D721Med (cell line): ENCODE measurements around the gene SLC5A11.
"Not testable (repeated sequence)": the region's sequence is repeated elsewhere in the genome, so short reads cannot be mapped to it uniquely, and the experiment has no call there.

Experiments
- DNase-seq: peaks from one replicate; pipeline ENCODE4 v3.0.0; 2011; ENCODE audit warnings: low spot score; ENCODE audit not compliant: insufficient read length
- FAIRE-seq: peaks from 2 replicates; lab custom pipeline; 2011; peaks lifted over from hg19 to GRCh38; lab: Jason Lieb, UNC
- TF ChIP-seq, protein P1 (sequence below): IDR thresholded peaks from 2 replicates; pipeline ENCODE4 v1.5.1; 2012; ENCODE audit warnings: mild to moderate bottlenecking, control low read depth; ENCODE audit not compliant: insufficient read depth; ENCODE audit errors: missing control alignments

SLC5A11 gene

DNA sequence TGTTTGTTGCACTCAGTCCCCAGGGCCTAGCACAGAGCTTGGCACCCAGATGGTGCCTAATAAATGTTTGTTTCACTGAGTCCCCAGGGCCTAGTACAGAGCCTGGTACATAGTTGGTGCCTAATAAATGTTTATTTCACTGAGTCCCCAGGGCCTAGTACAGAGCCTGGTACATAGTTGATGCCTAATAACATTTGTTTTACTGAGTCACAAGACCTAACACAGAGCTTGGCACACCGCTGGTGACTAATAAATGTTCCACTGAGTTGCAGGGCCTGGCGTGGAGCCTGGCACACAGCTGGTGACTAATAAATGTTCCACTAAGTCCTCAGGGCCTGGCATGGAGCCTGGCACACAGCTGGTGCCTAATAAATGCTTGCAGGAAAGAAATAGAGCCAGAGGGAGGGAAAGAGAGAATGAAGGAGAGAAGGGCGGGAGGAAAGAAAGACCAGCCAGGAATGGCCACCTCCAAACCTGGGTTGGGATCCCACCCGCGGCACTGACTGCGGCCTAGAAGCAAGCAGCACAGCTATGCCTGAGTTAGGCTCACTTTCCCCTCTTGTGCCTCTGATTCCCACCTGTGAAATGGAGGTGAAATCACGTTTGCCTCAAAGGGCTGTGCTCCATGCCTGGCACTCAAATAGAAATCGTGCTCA lies 7.5 kb downstream of the SLC5A11 start:
- TF ChIP-seq, protein P1, sequence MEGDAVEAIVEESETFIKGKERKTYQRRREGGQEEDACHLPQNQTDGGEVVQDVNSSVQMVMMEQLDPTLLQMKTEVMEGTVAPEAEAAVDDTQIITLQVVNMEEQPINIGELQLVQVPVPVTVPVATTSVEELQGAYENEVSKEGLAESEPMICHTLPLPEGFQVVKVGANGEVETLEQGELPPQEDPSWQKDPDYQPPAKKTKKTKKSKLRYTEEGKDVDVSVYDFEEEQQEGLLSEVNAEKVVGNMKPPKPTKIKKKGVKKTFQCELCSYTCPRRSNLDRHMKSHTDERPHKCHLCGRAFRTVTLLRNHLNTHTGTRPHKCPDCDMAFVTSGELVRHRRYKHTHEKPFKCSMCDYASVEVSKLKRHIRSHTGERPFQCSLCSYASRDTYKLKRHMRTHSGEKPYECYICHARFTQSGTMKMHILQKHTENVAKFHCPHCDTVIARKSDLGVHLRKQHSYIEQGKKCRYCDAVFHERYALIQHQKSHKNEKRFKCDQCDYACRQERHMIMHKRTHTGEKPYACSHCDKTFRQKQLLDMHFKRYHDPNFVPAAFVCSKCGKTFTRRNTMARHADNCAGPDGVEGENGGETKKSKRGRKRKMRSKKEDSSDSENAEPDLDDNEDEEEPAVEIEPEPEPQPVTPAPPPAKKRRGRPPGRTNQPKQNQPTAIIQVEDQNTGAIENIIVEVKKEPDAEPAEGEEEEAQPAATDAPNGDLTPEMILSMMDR, result no peak
- FAIRE-seq, result no peak
- DNase-seq, result no peak

DNA sequence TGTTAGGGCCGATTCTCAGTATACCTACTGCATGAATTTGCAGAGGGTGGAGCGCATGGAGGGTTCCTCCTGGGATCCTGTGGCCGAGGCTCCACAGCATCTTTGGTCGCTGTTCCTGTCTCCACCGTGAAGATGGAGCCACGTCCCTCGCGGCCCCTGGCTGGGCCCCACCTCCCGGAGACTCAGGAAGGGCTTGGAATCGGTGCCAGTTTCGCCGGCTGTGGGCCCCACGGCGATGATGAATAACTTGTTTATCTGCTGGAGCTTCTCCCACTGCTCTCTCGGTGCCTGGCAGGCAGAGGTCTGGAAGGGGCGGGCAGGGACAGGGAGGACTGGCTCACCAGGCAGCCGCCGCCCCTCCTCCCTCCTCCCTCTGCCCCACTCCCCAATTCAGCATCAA lies 8.1 kb downstream of the SLC5A11 start:
- no peak for FAIRE-seq
- TF ChIP-seq, protein P1, result no peak
- no peak for DNase-seq

DNA sequence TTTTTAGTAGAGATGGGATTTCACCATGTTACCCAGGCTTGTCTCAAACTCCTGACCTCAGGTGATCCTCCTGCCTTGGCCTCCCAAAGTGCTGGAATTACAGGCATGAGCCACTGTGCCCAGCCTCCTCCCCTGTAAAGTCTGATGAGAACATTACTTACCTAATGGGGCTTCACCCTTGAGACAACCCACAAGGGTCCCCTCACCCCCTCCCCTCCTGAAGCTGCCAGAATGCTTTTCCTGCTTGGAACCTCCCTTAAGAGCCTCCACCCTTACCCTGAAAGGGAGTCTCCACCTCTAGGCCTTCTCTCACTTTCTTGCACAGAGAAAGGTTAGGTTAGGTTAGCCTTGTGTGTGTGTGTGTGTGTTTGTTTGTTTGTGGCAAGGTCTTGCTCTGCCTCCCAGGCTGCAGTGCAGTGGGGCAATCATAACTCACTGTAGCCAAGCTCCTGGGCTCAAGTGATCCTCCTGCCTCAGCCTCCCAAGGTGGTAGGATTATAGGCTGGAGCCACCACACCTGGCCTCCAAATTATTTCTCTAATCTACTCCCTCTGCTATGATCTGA lies 8.9 kb downstream of the SLC5A11 start:
- TF ChIP-seq, protein P1, result no peak
- no peak for DNase-seq
- no peak for FAIRE-seq

DNA sequence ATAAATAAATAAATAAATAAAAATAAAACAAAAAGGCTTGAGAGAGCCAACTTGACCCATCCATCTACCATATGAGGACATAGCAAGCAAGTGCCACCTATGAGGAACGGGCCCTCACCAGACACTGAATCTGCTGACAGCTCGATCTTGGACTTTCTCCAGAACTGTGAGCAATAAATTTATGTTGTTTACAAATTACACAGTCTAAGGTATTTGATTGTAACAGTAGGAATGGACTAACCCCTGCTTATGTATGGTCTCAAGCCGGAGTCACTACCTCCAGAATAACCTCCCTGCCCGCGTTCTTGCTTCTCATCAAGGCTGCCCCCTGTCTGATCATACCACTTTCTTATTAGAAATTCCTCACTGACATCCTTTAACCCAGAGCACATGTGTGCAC lies 9.9 kb downstream of the SLC5A11 start:
- no peak for DNase-seq
- TF ChIP-seq, protein P1, result no peak
- no peak for FAIRE-seq

DNA sequence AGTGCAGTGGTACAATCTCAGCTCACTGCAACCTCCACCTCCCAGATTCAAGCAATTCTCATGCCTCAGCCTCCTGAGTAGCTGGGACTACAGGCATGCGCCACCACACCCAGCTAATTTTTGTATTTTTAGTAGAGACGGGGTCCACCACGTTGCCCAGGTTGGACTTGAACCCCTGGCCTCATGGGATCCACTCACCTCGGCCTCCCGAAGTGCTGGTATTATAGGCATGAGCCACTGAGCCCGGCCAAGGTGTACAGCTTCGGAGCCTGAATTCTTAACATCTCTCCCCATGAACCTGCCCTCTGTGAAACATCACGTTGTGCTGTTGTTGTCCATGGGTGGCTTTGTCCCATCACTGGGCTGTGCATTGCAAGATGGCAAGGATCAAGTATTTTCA lies 11.1 kb downstream of the SLC5A11 start:
- FAIRE-seq, result not testable (repeated sequence)

DNA sequence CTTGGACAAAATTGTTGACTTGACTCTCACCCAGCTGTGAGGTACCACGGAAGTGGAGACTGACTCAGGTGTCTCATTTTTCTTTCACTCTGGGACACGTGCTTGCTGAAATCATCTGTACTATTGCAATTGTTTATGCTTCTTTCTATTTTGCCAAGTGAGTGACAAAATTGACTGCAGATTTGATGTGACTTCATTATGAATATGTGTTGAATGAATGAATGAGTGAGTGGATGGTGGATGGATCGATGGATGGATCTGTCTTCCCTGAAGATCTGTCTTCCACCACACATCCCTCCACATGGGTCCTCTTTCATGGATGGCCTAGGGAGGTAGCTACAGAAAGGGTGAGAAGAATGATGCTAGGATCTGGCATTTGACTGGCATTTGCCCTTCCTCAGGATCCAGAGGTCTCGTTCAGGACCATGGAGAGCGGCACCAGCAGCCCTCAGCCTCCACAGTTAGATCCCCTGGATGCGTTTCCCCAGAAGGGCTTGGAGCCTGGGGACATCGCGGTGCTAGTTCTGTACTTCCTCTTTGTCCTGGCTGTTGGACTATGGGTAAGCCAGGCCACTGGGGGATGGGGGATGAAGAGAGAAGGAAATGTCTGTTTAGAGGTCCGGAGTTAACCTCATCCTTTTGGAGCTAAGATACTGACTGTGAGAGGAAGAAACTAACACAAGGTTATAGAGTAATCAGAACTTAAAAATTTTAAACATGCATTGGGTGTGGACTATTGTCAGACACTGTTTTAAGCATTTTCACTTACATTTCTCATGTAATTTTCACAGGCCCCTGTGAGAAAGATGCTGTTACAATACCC lies 12.7 kb downstream of the SLC5A11 start:
- DNase-seq (no peak), FAIRE-seq (no peak)
- TF ChIP-seq, protein P1, result no peak

More for the DNA sequence above, 11.1 kb downstream of the SLC5A11 start:
- not testable (repeated sequence) for DNase-seq

DNA sequence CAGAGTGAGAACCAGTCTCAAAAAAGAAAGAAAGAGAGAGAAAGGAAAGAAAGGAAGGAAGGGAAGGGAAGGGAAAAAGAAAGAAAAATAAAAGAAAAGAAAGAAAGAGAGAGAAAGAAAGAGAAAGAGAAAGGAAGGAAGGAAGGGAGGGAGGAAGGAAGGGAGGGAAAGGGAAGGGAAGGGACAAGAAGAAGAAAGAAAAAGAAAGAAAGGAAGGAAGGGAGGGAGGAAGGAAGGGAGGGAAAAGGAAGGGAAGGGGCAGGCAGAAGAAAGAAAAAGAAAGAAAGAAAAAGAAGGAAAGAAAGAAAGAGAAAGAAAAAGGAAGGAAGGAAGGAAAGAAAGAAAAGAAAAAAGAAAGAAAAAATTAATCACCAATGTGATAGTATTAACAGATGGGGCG lies 15.7 kb downstream of the SLC5A11 start:
- no peak for FAIRE-seq
- no peak for DNase-seq
- TF ChIP-seq, protein P1, result no peak
